Measurements from ENCODE around the gene TSPOAP1. TPM values are rescaled to one million over a fixed set of nuclear protein-coding genes. Genes with fewer than 3 reads are reported as not detected.
"Not testable (repeated sequence)": the region's sequence is repeated elsewhere in the genome, so short reads cannot be mapped to it uniquely, and the experiment has no call there.

TSPOAP1 gene
- total RNA-seq, 1 experiment from 2014 or later: not detected

GRCh38 chr17:58343131-58343530 lies 14.5 kb upstream of the TSPOAP1 start:
- TF ChIP-seq CTCF (IDR thresholded peaks at IDR 0.05; ENCODE audit: unreplicated experiment): no peak
- no peak overlapping the region for H3K27ac Mint-ChIP-seq (ENCODE audit: low read depth, unreplicated experiment)
- intact Hi-C loops (cut with micrococcal nuclease): no loop called here
- POLR2A ChIA-PET: interaction anchor here (0.9 to 1.9 kb wide), 2 partner anchors 9 to 193 kb away, joined by 3 to 7 read pairs; partner anchors contain the start of gene SUPT4H1
- no peaks in the 10 kb centered on the region for H3K4me1 Mint-ChIP-seq (ENCODE audit: insufficient read depth, unreplicated experiment)
- no TSS peak for BruUV-seq (replicated peaks)
- CTCF ChIA-PET: interaction anchor here (0.8 to 1.1 kb wide), 2 partner anchors 21 to 131 kb away, joined by 3 to 4 read pairs; no protein-coding TSS in a partner anchor
- H3K27me3 Mint-ChIP-seq (ENCODE audit: insufficient read depth, unreplicated experiment): no peaks in the 10 kb centered on the region
- no peak for DNase-seq (ENCODE audit: unreplicated experiment)
- H3K9me3 Mint-ChIP-seq (ENCODE audit: unreplicated experiment): no peaks in the 10 kb centered on the region
- peaks cover 41% of the 10 kb centered on the region for H3K36me3 Mint-ChIP-seq (ENCODE audit: insufficient read depth, unreplicated experiment)
- no peak overlapping the region for H3K4me3 Mint-ChIP-seq (ENCODE audit: unreplicated experiment)

- H3K27ac Mint-ChIP-seq (ENCODE audit: low read depth, unreplicated experiment): no peak overlapping the region
- no peaks in the 10 kb centered on the region for H3K9me3 Mint-ChIP-seq (ENCODE audit: unreplicated experiment)
- H3K4me3 Mint-ChIP-seq (ENCODE audit: unreplicated experiment): no peak overlapping the region
- ChIA-PET POLR2A (interaction anchor here (3.1 kb wide), 1 partner anchor 10 kb away, joined by 12 read pairs; the partner anchor contains the start of gene SUPT4H1), CTCF (interaction anchor here (0.5 to 0.8 kb wide), 2 partner anchors 20 to 56 kb away, joined by 3 to 4 read pairs; no protein-coding TSS in a partner anchor)
- no peaks in the 10 kb centered on the region for H3K27me3 Mint-ChIP-seq (ENCODE audit: insufficient read depth, unreplicated experiment)
- TF ChIP-seq CTCF (IDR thresholded peaks at IDR 0.05; ENCODE audit: unreplicated experiment): no peak
- intact Hi-C loops (cut with micrococcal nuclease): no loop called here
- DNase-seq (ENCODE audit: unreplicated experiment): no peak
- H3K4me1 Mint-ChIP-seq (ENCODE audit: insufficient read depth, unreplicated experiment): no peaks in the 10 kb centered on the region
- H3K36me3 Mint-ChIP-seq (ENCODE audit: insufficient read depth, unreplicated experiment): peaks cover 30% of the 10 kb centered on the region
- no TSS peak for BruUV-seq (replicated peaks)
These were observed 13.4 kb upstream of the TSPOAP1 start for GRCh38 chr17:58341861-58342475.

GRCh38 chr17:58341136-58341860 lies 12.7 kb upstream of the TSPOAP1 start:
- H3K27me3 Mint-ChIP-seq (ENCODE audit: insufficient read depth, unreplicated experiment); H3K9me3 Mint-ChIP-seq (ENCODE audit: unreplicated experiment); BruUV-seq (replicated peaks); H3K27ac Mint-ChIP-seq (ENCODE audit: low read depth, unreplicated experiment); H3K4me3 Mint-ChIP-seq (ENCODE audit: unreplicated experiment); DNase-seq (ENCODE audit: unreplicated experiment); H3K4me1 Mint-ChIP-seq (ENCODE audit: insufficient read depth, unreplicated experiment); intact Hi-C loops (cut with micrococcal nuclease): not testable (repeated sequence)
- ChIA-PET CTCF (interaction anchor here (1.5 kb wide), 1 partner anchor 24 kb away, joined by 5 read pairs; no protein-coding TSS in a partner anchor), POLR2A (interaction anchor here (3.1 kb wide), 1 partner anchor 11 kb away, joined by 12 read pairs; the partner anchor contains the start of gene SUPT4H1)
- H3K36me3 Mint-ChIP-seq (ENCODE audit: insufficient read depth, unreplicated experiment): peaks cover 23% of the 10 kb centered on the region

GRCh38 chr17:58340405-58340876 lies 11.8 kb upstream of the TSPOAP1 start:
- CTCF ChIA-PET: interaction anchor here (1.5 kb wide), 2 partner anchors 15 to 23 kb away, joined by 3 to 5 read pairs; no protein-coding TSS in a partner anchor

More at GRCh38 chr17:58340405-58340876, 11.8 kb upstream of the TSPOAP1 start:
- Mint-ChIP-seq H3K27me3 (ENCODE audit: insufficient read depth, unreplicated experiment) (no peaks in the 10 kb centered on the region), H3K4me3 (ENCODE audit: unreplicated experiment) (no peak overlapping the region), H3K27ac (ENCODE audit: low read depth, unreplicated experiment) (no peak overlapping the region), H3K36me3 (ENCODE audit: insufficient read depth, unreplicated experiment) (peaks cover 14% of the 10 kb centered on the region), H3K4me1 (ENCODE audit: insufficient read depth, unreplicated experiment) (no peaks in the 10 kb centered on the region), H3K9me3 (ENCODE audit: unreplicated experiment) (no peaks in the 10 kb centered on the region)
- no peak for TF ChIP-seq CTCF (IDR thresholded peaks at IDR 0.05; ENCODE audit: unreplicated experiment)
- no TSS peak for BruUV-seq (replicated peaks)
- DNase-seq (ENCODE audit: unreplicated experiment): no peak
- intact Hi-C loops (cut with micrococcal nuclease): no loop called here
- POLR2A ChIA-PET: interaction anchor here (3.1 kb wide), 1 partner anchor 12 kb away, joined by 12 read pairs; the partner anchor contains the start of gene SUPT4H1
